ENCODE data around the gene UPK3B.
"Not testable (repeated sequence)": the region's sequence is repeated elsewhere in the genome, so short reads cannot be mapped to it uniquely, and the experiment has no call there.

The UPK3B gene

DNA sequence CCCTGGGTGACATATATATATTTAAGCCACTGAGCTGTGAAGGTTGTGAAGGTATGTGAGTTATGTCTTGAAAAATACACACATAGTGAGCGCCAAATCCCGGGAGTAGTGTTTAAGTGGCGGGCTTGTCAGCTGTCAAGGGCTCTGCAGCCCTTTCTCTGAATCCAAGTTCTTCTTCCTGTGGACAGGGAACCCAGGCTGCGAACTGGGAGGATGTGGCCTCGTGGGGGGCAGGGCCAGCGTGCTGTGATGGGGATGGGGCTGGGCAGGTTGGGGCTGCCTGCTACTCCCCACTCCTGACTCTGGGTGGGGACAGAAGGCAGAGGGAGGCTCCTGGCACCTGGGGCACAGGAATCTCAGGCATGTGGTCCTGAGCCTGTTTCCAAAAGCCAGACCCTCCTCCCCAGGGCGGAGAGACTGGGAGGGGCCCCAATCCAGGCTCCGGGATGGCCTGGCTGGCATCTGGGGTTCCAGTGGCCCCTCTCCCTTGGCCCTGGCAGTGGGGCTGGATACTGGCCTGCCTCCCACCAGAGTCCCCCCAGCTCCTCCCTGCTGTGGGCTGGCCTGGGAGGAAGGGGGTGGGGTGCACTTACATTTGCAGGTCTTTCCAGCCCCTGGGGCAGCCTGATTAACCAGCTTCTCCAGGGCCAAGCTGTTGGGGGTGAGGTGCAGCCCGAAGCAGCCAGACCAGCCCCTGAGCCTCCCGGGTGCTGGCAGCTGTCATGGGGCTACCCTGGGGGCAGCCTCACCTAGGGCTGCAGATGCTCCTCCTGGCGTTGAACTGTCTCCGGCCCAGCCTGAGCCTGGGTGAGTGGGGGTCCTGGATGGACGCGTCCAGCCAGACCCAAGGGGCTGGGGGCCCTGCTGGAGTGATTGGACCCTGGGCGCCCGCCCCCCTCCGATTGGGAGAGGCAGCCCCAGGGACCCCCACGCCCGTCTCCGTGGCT is at the start of gene UPK3B:
Gene UPK3B, plus strand, starts transcription at position 622 of the 947 bp plus-strand sequence. Its CDS starts 101 bp downstream, at position 723.
- DNase-seq, result no peak

DNA sequence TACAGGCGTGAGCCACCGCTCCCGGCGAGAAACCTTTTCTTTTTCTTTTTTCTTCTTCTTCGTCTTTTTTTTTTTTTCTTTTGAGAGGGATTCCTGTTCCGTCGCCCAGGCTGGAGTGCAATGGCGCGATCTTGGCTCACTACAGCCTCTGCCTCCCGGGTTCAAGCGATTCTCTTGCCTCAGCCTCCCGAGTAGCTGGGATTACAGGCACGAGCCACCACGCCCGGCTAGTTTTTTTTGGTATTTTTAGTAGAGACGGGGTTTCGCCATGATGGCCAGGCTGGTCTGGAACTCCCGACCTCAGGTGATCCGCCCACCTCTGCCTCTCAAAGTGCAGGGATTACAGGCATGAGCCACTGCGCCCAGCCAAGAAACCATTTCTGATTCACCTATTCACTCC is 49.6 kb upstream of the UPK3B start:
- not testable (repeated sequence) for DNase-seq

DNA sequence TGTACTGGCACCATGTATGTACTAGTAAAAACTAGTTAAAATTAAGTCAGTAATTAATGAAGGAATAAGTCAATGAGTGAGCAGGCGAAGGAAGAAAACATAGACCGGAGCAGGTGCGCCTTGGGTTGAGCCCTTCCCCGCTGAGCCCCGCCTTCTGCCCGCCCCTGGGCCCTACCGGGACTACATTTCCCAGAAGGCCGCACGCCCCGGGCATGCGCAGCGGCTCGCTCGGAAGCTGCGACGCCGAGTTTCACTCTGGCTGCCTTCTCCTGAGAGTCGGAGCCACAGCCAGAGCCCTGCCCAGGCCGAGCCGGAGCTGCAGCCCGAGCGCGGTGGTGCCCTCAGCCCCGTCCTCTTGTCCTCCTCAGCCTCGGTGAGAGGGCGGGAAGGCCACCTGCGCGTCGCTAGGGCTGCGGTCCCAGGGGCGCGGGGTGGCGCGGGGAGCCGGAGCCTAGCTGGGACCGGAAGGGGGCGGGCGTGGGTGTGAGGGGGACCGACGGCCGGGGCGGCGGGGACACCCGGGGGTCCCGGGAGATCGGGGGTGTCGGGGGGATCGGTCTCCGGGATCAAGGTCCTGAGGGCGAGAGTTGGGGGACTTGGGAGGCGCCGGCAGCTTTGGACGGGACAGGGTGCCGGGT is 48.8 kb upstream of the UPK3B start, which contains the start of gene DTX2:
Gene DTX2, plus strand, starts transcription at position 246 of the 638 bp plus-strand sequence. CDS start 18,801 bp downstream, outside the sequence.
- DNase-seq, result not testable (repeated sequence)

DNA sequence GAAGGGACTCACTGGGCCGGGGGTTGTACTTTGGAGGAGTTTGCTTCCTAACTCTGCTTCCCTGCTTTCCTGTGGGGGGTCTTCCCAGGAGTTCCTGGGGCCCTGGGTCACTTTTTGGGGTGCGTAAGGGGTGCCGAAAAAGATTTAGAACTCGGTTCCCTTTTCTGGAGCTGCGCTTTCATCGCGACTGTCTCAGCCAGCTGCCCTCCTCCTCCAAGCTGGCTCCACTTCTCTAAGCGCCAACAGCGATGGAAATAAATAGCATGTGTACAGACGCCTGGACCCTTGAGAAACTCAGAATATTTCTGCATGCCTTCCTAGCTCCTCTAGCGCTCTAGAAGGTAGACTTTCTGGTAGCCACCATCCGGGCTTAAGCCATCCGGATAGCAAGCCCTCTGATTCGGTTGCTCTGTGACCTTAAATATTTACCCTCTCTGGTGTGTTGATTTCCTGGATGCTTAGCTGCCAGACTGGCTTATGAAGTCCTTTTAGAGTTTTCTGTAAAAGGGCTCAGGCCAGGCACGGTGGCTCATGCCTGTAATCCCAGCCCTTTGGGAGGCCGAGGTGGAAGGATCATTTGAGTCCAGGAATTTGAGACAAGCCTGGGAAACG is 48.0 kb upstream of the UPK3B start:
- DNase-seq, result not testable (repeated sequence)

DNA sequence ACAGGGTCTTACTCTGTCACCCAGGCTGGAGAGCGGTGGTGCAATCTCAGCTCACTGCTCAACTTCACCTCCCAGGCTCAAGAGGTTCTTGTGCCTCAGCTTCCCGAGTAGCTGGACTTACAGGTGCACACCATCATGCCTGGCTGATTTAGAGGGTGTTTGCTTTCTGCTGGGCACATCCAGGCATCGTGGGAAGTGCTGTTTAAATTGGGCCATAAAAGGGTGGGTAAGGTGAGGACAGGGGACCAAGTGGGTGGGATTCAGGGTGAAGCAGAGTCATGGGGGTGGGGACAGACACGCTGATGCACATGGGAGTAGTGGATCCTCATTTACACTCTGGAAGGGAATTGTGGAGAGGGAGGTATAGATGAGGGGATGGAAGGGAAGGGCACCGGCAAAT is 45.4 kb upstream of the UPK3B start:
- DNase-seq, result not testable (repeated sequence)

DNA sequence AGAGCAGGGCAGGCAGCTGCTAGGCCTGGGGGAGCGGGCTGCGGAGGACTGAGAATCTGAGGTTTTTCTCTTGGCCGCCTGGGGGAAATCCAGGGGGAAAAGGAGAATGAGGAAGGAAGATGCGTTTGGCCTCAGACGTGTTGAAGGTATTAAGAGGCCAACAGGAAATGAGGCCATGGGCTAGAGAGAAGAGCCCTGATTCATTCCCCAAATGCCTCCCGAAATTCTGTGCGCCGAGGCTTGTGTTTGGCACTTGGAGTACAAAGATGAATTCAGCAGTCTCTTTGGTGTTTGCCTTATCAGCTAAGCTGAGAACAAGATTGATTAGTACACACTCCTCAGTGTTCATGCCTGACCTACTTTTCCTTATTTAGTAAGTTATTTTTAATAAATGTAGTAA is 44.4 kb upstream of the UPK3B start:
- DNase-seq, result not testable (repeated sequence)

DNA sequence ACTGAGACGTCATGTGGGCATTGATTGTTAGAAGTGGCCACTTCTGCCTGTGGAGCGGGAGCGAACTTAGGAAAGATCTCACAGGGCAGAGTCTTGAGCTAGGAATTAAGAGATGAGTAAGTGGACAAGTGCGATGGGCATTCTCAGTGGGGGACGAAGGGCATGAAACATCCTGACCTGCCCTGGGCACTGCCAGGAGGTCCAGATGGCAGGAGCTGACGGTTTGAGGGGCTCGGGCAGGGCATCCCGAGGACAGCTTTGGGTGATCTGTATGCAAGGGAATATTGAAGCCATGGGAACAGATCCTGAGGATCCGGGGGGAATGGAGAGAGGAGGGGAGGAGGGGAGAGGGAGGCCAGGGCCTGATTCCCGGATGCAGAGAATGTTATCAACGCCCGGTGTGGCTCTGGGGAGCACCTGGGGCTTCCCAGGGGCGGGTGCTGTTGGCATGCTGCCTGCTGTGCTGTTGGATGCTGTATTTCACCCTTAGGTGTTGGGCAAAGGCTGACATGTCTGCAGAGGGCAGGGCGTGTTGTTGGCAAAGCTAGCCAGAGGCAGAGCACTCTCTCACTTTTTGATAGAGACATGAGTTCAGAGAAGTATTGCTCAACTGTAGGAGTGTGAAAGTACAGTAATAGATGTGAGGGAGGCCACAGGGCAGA is 42.5 kb upstream of the UPK3B start:
- not testable (repeated sequence) for DNase-seq

DNA sequence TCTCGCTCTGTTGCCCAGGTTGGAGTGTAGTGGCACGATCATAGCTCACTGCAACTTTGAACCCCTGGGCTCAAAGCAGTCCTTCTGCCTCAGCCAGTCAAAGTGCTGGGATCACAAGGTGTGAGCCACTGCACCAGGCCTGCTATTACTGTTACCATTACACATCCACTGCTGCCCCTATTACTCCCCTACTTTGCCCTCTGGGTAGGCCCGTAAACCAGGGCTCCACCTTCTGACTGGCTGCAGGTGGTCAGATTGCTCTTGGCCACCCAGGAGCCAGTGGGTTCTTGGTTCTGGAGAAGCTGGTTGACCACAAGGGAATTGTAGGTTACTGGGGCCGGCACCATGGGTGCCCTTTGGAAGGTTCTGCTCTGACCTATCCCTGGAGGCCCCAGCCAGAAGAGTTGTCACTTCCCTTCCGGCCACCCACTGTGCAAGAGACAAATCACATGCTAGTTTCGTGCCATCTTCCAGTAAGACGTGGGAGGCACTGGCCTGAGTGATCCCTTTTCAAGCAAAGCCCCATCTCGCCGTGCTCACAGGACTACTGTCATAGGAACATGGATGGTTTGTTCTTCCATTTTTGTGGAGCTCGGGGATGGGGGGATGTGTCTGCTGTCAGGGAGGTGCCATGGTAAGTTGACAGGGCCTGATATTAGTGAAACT is 38.7 kb upstream of the UPK3B start:
- peak; percentile 4 for DNase-seq

DNA sequence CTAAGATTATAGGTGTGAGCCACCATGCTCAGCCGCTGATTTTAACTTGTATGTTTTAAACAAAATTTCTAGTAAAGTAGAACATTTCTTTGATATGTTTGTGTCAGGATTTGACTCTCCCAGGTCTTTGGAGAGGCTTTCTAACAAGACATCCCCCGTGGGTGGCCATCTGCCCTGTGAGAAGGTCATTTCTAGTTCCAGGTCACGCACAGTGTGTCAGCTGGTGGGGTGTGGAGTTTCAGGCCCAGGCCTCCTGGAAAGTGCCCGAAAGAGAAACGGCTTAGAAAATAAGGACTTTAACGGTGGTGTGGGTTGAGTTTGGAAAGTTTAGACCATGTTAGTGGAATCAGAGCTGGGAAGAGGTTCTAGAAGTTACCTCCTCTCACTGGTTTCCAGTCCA is 37.3 kb upstream of the UPK3B start:
- not testable (repeated sequence) for DNase-seq

DNA sequence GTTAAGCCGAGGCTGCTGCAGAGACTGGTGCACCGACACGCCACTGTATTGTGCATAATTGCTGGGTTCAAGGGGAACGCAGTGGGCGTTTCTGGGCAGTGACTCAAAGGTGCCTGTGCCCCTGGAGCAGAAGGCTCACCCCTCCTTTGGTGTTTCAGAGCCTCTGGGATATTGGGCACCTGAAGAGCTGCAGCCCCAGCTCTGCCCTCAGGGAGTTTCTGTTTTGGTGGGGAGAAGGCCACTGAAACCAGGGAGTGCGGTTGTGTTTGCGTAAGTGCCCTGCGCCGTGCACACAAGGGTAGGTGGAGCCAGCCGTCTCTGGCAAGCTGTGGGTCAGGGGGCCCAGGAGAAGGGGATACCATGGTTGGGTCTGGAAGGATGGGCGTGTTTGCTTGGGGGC is 34.1 kb upstream of the UPK3B start:
- not testable (repeated sequence) for DNase-seq

DNA sequence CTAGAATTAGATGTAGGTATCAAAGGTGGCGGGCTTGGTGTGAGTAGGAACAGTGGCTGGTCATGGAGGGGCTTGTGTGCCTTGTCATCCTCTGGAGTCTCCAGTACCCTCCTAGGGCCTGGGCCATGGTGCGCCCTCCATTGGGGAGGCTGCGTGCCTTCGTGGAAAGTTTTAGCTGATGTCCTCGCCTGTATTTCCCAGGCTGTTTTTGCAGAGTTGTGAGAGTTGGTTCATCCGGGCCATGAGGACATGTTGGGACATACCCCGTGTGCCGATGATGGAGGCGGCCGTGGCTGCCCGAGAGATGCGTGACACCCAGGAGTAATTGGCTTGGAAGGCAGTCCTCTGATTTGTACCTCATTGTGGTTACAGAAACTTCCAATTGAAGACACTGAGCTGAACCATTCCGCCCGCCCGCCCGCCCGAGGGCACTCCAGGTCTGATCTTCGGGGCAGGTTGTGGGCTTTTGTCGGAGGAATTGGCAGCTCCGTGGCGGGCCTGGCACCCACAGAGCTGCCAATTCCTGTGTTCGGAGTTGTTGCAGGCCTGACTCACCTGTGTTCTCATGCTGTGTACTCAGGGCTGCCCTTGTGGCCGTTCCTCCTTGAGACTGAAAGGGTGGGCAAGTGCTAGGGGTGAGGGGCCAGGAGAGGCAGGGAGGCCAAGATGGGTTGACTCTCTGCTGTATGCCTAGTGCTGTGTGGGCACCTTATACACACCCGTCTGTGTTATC is 33.4 kb upstream of the UPK3B start:
- DNase-seq, result not testable (repeated sequence)

DNA sequence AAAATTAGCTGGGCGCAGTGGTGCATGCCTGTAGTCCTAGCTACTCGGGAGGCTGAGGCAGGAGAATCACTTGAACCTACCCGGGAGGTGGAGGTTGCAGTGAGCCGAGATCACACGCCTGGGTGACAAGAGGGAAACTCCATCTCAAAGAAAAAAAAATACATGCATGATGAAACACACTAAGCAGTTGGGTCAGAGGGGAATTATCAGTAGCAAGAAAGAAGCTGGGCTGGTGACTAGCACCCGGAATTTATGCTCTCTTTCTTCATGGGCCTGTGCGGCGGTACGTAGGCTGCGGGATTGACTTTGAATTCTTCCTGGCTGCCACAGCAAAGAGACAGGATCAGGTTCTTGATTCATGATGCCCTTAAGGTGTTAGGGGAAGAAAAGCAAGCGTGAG is 30.7 kb upstream of the UPK3B start:
- DNase-seq, result not testable (repeated sequence)

DNA sequence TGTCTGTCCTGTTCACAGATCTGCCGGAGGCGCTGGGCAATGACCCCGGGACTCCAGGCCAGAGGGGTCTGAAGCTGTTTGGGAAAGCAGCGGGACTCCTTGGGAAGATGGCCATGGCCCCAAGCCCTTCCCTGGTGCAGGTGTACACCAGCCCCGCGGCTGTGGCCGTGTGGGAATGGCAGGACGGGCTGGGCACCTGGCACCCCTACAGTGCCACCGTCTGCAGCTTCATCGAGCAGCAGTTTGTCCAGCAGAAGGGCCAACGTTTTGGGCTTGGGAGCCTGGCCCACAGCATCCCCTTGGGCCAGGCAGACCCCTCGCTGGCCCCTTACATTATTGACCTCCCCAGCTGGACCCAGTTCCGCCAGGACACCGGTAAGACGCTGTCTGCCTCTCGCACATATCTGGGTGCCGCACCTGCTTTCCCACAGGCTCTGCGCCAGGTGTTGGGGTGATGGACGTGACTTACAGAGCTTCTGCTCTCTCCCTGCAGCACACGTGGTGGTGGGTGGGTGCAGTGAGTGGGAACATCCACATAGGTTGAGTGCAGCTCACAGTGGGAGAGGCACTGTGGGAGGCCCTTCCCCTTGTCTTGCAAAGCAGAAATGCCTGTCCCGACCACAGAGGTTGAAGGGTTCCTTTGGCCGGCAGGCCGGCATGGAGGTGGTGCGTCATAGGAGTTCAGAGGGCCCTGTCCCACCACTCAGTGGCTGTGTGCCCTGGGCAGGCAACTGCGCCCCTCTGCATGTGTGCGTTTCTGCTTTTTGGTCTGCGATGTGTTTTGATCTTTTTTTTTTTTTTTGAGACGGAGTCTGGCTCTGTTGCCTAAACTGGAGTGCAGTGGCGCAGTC is 29.7 kb upstream of the UPK3B start:
- DNase-seq, result peak; percentile 4

DNA sequence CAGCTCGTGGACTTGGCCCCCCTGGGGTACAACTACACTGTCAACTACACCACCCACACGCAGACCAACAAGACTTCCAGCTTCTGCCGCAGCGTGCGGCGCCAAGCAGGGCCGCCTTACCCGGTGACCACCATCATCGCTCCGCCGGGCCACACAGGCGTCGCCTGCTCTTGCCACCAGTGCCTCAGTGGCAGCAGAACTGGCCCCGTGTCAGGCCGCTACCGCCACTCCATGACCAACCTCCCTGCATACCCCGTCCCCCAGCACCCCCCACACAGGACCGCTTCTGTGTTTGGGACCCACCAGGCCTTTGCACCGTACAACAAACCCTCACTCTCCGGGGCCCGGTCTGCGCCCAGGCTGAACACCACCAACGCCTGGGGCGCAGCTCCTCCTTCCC is 27.7 kb upstream of the UPK3B start:
- DNase-seq, result peak; percentile 7

DNA sequence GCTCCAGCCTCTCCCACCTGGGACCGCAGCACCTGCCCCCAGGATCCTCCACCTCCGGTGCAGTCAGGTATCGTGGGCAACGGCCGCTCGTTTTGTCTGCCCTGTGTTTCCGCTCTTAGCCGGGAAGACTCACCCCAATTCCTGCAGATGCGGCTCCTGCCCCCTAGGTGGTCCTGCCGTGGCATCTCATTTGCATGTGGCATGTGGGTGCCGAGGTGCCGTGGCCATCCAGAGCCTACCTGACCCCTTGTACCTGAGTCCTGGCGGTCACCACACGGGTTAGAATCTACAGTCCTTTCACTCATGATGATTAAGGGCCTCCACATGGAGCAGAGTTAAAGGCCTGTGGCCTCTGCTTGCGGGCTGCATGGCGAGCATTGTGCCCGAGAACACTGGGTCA is 27.3 kb upstream of the UPK3B start:
- peak; percentile 4 for DNase-seq

DNA sequence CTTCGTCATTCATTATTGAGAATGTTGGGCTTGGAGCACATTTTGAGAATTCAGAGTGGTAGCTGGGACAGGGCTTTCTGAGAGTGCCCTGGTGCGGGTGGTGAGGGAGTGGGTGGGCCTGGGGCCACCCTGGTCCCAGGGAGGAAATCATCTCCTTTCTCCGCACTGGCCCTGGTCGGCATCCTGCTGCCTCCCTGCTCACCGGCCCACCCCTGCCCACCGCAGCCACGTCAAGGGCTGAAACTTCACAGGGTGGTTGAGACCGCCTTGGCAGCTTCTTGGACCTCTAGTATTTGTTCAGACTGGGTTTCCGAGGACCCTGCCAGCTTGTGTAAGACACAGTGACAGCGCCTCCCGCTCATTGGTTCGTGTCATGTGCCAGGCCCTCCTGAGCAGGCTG is 25.9 kb upstream of the UPK3B start:
- not testable (repeated sequence) for DNase-seq

DNA sequence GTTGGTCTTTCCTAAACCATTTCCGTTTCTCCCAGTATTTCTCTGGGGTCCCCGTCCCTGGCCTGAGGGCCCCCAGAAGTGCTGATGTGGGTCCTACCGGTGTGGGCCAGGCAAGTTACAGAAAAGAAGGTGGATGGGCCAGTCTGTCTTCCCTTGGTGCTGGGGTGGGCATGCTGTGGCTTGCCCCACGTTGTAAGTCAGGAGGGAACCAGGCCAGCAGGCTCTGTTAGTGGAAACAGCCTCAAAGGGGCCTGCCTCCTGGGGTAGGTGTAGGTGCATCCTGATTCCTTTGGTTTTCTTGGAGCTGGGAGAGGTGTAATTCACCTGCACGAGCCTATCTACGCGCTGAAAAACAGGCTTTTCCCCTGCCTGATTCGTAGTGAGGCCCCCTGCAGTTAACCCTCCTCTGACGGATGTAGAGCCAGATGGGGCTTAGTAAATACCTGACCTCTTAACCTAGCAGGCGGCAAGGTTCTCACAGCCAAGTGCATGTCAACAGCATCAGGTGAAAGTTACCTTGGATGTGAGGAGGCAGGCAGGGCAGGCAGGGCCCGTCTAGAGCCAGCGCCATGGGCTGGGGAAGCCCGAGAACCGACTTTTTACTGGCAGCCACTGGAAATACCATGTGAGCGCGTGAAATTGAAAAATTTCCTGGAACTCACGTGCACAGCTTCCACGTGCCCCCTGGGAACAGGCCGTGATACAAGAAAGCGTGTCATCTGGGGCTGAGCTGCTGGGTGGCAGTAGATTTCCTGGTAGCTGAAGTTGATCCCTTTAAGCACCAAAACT is 24.3 kb upstream of the UPK3B start:
- not testable (repeated sequence) for DNase-seq

DNA sequence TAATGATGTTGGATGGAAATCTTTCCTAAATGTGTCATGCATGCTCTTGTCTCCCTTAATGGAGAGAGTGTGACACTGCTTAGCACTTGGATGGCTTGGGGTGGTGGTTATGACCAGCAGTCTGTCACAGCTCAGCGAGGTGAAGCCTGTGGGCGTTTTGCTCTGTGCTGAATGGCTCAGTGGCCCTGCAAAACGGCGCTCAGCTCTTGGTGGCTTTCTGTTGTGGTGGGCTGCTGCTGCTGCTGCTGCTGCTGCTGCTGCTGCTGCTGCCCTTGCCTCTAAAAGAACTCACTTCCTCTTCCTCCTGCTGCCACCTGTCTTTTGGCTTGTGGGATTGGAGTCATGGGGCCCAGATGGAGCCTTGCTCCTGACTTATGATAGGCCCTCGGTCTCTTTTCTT is 23.7 kb upstream of the UPK3B start:
- DNase-seq, result not testable (repeated sequence)

DNA sequence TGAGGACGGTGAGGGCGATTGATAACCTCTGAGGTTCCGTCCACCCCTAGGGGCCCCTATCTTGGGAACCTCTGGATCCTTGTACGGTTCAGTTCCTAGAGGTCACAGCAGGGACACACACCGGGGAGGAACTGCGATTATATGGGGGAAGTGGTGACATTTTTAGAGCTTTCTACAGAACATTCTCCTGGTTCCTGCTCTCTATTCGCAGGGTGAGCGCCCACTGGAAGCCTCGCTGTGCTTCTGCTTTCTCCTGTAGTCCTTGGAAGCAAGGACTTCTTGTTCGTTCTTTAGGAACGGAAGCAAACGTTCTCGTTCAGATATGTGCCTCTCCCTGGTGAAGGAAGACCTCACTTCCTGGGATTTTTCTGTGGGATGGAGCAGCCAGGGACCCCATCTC is 22.4 kb upstream of the UPK3B start:
- not testable (repeated sequence) for DNase-seq

DNA sequence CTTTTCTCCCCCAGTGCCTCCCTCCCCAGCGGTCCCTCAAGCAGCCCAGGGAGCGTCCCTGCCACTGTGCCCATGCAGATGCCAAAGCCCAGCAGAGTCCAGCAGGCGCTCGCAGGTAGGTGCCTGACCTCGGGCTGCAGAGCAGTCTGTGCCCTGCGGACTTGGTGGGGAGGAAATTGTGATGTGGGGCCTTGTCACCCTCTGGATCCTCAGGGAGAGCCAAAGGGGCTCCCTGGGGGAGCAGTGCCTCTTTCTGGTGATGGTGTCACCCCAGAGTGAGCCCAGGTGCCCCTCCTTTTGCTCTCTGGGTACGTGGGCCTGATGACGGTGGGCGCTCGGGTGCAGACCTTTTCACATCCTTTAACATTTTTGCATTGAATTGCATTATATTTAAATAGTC is 18.2 kb upstream of the UPK3B start:
- not testable (repeated sequence) for DNase-seq
